Measurements from ENCODE around the gene IMMP2L. TPM values are rescaled to one million over a fixed set of nuclear protein-coding genes. Genes with fewer than 3 reads are reported as not detected.

IMMP2L gene
- total RNA-seq, 1 donor from 2014 or later = 32.0 TPM

DNA sequence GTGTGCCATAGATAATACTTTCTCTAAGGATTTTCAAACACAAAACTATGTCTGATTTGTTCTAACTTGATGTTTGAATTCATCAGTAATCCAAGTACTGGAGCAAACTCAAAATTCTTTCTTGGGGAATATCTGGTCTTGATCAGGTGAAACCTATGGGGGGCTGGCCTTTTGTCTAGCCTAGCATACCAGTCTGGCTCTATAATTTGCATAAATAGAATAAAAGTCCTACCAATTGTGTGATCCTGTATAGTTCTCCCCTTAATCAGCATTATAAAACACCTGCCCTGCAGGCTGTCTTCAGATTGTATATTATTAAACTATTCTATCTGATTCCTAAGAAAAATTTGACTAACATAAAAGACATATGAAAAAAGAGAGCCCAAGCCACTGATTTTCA, 705.2 kb downstream of the IMMP2L start:
- no peak for DNase-seq

- no peak for DNase-seq
Measured at GRCh38 chr7:110856704-110857103, 705.6 kb downstream of the IMMP2L start.

DNA sequence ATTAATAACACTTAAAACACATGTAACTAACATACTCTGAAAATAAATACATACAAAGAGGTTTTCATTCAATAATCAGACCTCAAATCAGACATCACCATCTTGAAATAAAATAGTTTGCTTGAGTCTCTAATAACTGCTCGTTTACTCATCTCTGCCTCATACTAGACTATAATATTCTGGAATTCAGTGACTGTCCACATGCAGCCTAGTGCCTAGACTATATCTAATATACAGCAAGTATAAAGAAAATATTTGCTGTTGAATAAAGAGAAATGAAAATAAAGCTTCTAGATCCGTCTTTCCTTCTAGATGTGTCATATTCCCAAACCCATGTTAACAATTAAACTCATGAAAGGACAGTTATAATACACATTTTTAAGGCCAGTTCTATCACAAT, 707.6 kb downstream of the IMMP2L start:
- DNase-seq = no peak

- no peak for DNase-seq
Measured at GRCh38 chr7:110854166-110854565, 708.1 kb downstream of the IMMP2L start.

- DNase-seq = no peak
Measured at GRCh38 chr7:110853263-110853662, 709.0 kb downstream of the IMMP2L start.

DNA sequence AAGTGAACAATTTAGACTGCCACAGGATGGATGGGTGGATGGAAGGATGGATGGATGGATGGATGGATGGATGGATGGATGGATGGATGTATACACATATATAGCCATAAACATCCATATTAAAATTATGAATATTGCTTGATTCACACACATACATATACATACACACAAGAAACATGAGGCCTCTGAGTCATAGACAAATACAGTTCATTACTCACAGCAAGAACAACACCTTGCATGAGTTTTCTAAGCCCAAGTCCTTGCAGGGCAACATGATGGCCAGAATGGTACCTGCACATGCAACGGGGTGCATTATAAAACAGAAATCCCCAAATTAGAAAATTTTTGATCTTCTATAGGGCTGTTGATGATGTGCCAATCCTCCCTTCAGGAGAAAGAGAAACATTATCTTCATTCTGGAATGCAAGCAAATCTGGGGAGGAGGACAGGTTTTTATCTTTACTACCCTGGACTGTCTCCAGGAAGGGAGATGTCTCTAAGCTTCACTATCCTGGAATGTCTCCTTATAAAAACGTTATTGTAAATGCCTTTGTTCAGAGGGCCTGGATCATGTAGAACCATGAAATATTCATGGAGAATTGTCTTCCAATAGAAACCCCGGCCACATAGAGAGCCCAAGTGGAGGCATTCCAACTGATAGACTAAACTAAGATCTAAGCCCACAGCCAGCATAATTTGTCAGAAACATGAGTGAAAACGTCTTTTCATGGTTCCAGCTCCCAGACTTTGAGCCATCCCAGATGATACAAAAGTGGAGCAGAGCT, 709.9 kb downstream of the IMMP2L start:
- peak; percentile 11 for DNase-seq

GRCh38 chr7:110850224-110850623, 712.1 kb downstream of the IMMP2L start:
- no peak for DNase-seq

- no peak for DNase-seq
Measured at GRCh38 chr7:110842796-110843195, 719.5 kb downstream of the IMMP2L start.

GRCh38 chr7:110841840-110842545, 720.3 kb downstream of the IMMP2L start:
- peak; percentile 13 for DNase-seq

GRCh38 chr7:110839866-110840265, 722.4 kb downstream of the IMMP2L start:
- DNase-seq = peak; percentile 81

- DNase-seq = no peak
Measured at GRCh38 chr7:110835849-110836248, 726.4 kb downstream of the IMMP2L start.

DNA sequence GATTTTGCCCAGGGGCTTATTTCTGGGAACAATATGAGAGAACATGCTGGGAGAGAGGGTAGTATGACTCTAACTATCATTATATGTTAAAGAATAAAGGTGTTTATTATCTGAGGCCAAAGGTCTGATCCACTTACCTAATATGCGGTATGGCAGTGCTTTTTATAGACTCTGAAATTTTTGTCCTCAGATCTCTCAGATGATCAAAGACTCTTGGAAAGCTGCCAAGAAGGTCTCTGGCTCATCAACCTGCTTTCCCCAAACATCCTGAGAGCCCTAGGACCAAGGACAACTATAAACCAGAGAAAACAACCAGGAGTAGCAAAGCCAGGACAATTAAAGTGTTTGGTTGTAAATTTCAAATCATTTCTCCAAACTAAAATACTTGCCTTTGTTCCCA, 727.1 kb downstream of the IMMP2L start:
- no peak for DNase-seq

GRCh38 chr7:110831419-110831818, 730.9 kb downstream of the IMMP2L start:
- DNase-seq = no peak

DNA sequence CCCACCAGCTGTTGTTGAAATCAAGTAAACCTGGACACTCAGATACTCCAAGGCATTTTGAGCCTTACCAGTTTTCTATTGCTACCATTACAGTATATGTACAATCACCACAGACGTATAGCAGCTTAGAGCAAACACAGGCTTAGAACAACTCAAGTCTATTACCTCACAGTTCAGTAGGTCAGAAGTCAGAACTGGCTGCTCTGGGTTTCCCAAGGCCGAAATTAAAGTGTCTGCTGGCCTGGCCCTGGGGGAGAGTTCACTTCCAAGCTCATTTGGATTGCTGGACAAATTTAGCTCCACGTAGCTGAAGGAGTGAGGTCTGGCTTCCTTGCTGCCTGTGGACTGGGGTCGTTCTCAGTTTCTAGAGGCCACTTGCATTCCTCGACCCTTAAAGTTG, 731.5 kb downstream of the IMMP2L start:
- DNase-seq = peak; percentile 13

DNA sequence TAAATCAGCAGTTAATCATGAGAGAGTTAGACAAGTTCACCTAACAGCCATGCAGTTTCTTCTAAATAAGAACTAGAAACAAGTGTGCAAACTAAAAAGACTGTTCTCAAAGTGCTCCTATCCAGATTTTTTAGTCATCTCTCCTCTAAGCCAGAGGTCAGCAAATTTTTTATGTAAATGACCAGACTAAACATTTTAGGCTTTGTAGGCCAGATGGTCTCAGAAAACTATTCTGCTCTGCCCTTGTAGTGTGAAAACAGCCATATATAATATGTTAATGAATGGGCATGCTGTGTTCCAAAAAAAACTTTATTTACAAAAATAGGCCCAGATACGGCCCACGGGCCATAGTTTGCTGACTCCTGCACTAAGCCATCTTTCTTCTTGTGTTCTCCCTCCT, 734.4 kb downstream of the IMMP2L start:
- no peak for DNase-seq

- DNase-seq = no peak
Measured at GRCh38 chr7:110827287-110827855, 734.9 kb downstream of the IMMP2L start.

DNA sequence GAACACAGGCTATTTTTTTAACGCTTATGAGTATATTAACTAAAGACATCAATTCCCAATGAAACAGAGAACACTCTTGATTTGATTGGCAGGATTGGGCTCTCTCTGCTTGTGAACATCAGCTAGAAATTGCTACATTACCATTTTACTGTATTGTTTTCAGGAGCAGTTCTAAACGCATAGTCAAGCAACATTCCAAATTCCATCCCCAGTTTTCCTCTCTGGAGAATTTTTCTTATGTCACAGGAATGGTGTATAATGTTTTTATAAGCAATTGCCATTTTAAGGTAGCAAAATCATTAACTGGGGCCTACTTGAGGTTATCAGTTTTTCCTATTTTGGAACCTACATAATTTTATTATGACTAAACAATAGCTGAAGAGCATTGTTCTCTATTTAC, 748.3 kb downstream of the IMMP2L start:
- DNase-seq = no peak

DNA sequence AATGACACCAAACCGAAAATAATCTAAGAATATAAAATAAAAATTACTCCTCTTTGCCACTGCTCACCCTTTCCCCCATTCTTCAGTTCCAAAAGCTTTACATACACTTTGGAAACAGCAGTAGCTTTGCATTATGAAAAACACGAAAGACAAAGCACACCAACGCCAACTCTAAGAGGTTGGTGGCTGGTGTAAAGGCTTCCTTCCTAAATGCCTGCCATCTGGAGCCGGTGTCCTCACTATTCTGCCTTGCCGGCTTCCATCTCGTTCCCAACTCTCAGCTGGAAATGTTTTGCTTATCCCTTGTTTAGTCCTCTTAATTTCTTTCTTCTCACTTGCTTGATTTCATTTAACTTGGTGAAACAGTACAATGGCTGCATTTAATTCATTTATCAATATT, 752.5 kb downstream of the IMMP2L start:
- no peak for DNase-seq

DNA sequence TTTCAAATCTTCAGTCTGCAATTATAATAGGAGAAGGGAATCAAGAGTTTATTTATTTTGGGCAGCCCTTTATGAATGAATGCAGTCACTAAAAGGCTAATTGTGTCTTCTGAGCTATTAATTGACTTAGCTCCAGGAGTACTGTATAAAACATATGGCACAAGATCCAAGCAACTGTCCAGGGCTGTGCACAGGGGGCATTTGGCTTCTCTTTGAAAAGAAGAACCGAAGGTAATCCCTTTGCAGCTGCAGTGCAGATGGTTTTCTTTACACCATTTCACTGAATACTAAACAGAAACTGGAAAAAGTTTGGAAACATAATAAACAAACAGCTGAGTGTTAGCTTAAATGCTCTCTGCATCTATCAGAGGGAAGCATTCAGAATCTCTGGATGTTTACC, 753.9 kb downstream of the IMMP2L start:
- DNase-seq = peak; percentile 60

GRCh38 chr7:110804501-110804900, 757.8 kb downstream of the IMMP2L start:
- no peak for DNase-seq

DNA sequence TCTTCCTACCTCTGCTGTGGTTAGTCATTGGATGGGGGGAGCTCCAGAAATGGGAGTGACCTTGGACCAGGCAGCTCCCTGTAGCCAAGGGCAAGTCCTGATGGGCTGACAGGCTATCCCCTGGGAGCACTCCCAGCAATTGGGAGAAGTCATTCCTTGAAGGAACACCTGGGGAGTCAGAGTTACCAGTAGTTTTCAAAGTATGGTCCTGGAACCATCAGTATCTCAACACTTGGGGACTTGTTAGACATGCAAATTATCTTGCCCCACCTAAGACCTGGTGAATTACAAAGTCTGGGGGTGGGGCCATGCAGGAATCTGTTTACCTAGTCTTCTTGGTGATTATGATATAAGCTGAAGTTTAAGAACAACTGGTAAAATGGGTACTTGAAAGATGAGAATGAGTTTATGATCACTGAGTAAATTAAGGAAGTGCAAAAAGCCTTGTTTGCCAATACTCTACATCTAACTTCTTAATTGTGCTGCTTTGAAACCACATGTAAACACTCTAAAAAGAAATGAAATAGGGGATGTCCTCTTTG, 758.6 kb downstream of the IMMP2L start:
- DNase-seq = no peak

GRCh38 chr7:110801502-110801901, 760.8 kb downstream of the IMMP2L start:
- no peak for DNase-seq

GRCh38 chr7:110800984-110801383, 761.3 kb downstream of the IMMP2L start:
- DNase-seq = no peak
